GM19452 (cell line): Measurements from ENCODE around the gene MYMX.

ENCODE experiments used
- ATAC-seq: cut with Tn5 transposase; IDR thresholded peaks from one replicate; pipeline ENCODE4 v1.9.1; 2021; ENCODE audit not compliant: unreplicated experiment

The MYMX gene

DNA sequence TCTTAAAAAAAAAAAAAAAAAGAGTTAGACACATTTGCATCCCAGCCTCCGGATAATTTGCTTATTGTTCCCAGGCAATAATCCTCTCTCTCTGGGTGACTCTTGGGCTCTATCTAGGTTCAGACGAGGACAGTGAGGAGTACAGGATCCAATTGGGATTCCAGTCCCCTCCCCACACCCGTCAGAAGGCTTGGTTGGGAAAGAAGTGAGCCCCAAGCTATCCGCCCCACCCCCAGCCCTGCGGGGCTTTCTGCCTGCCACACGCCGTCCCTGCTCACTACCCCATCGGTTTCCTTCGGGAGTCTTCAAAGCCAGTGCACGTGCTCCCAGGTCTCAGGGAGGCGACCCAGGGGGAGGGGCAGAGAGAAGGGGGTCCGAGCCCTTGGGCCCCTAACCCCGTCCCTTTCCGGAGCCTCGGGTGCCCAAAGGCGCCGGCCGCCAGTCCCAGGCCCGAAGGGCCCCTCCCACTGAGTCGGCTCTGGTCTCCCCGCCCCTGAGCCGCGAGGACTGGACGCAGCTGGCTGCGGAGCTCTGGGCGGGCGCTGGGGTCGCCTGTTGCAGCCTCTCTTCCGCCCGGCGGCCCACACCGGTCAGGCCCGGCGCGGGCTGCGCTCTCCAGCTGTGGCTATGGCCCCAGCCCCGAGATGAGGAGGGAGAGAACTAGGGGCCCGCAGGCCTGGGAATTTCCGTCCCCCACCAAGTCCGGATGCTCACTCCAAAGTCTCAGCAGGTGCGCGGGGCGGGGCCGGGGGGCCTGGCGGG, 2.5 kb downstream of the MYMX start:
- ATAC-seq, result peak; percentile 52

DNA sequence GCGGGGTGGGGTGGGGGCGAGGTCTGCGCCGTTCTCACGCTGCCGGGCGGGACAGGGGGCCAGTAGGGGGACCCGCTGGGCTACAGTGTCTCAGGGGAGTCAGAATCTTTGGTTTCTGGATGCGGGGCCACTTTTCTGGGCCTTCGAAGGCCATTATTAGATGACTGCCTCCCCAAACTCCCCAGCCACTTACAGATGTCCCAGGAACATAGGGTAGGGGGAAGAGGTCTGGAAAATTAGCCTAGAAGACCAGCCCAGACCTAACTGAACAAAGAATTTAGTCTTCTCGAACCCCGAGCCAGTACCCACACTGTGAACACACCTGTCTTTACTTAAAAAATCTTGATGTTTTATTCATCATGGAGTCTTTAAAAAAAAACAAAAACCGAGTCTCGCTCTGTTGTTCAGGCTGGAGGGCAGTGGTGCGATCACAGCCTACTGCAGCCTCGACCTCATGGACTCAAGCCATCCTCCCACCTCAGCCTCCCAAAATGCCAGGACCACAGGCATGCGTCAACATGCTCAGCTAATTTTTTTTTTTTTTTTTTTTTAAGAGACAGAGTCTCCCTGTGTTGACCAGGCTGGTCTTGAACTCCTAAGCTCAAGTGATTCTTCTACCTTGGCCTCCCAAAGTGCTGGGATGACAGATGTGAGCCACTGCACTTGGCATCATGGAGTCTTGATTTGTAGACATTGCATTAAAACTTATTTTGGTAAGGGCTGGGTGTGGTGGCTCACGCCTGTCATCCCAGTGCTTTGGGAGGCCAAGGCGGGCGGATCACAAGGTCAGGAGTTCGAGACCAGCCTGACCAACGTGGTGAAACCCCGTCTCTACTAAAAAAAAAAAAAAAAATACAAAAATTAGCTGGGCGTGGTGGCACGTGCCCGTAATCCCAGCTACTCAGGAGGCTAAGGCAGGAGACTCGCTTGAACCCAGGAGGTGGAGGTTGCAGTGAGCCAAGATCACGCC, 3.4 kb downstream of the MYMX start:
- ATAC-seq, result no peak

DNA sequence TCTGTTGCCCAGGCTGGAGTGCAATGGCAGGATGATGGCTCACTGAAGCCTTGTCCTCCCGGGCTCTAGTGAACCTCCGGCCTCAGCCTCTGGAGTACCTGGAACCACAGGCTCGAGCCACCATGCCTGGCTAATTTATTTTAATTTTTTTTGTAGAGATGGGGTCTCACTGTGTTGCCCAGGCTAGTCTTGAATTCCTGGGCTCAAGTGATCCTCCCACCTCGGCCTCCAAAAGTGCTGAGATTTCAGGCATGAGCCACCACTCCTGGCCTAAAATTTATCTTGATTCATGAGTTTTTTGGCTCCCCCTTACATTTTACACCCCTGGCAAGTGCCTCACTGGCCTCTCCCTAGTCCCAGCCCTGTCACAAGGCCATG, 4.2 kb downstream of the MYMX start:
- ATAC-seq, result no peak

DNA sequence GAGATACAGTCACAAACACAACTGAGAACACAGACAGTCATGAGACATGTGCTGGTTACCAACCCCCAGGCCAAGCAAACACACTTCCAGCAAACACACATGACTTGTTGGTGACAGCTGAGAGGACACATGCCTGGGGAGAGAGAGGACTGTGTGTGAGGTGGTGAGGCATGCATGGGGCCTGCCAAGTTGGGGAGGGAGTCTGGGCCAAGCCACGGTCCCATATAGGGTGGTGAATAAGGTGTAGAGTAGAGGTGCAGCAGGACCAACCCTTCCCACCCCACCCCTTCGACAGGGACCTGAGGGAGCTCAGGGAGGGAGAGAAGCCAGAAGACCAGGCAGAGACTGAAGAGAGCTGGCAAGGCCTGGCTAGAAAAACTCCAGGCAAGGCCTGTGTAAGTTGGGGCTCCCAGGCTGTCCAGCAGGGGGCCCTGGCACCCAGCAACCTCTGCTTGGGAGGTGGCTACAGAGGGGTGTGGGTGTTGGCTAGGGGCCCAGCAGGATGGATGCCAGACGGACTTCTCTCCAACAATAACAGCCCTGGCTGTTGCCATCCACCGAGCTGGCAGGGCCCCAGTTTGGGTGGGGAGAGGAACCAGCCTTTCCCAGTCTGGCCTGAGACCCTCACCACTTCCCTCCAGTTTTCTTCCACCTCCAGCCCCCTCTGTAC, 4.7 kb downstream of the MYMX start:
- no peak for ATAC-seq

DNA sequence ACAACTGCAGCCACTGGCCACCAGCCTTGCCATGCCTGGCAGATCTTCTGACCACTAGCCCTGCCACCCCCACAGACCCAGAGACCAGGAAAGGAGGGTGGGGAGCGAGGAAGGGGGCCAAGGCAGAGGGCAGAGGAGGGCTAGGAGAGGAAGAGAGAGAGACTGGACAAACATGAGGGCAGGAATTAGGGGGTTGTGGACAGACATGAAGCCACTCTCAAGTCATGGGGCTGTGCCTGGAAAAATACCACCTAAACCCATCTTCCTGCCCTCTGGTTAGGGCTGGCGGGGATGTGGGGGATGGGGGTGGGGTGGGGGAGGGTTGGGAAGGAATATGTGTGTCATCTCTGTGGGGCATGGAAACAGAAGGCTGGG, 5.2 kb downstream of the MYMX start:
- no peak for ATAC-seq

DNA sequence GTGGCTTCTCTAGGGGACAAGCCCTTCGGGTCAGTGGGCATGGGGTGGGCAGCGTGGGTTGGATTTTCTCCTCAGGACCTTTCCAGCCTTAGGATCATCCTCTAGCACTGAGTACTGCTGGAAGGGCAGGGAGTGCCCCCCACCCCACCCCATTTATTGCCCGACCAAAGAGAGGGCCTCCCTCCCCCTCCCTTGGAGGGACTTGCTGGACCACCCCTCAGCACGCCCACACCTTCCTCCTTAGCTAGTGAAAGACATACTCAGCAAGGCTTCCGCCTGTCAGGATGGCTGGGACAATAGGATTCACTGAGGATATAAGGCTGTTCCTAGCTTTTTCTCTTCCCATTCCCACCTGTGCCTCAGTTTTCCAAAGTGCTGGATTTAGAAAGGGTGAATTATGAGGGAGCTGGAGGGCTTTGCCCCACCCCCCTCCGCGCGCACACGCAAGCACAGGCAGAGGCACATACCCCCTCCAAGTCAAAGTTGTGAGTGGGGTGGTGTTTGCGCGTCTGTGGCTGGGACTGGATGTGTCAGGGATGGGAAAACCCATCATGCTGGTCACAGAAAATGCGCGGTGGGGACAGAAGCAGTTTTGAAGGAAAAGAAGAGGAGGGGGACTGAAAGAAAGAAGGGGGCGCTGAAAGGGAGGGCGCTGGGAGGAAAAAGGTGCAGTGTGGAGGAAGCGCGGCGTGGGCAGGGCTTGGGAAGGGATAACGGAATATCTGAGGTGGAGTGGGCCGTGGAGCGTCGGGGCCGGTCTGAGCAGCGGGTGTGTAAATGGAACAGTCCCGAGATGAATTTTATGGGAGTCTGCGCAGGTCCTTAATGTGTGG, 6.0 kb downstream of the MYMX start:
- no peak for ATAC-seq

DNA sequence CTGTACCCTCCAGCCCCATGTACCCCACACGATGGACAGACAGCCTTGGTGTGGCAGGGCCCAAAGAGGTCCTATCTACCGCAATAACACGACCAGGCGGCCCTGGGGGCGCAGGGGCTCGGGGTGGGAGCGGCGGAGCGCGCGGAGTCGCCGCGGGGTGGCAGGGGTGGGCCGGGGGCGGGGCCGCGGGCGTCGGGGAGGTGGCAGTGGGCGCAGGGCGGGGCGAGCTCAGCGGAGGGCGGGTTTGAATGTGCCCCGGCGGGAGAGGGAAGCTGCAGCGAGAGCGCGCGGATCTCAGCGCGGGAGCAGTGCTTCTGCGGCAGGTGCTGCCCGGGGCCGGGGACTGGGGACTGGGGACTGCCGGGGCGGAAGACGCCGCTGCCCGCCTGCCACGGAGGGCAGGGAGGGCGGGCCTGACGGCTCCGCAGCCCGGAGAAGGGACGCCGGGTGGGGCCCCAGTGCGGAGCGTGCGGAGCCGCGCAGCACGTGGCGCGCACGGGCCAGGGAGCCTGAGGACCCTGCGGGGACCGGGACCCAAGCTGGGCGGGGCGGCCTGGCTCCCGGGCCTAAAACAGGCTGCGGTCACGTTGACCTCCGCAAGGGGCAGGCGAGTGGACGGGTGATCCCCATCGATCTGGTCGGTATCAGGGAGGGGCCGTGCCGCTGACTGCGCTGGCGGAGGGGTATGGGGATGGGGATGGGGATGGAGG, 6.7 kb downstream of the MYMX start, which contains the start of gene SLC29A1:
Gene SLC29A1, plus strand, starts transcription at position 277 of the 710 bp plus-strand sequence. CDS start 3,719 bp downstream, outside the sequence.
- peak; percentile 48 for ATAC-seq

DNA sequence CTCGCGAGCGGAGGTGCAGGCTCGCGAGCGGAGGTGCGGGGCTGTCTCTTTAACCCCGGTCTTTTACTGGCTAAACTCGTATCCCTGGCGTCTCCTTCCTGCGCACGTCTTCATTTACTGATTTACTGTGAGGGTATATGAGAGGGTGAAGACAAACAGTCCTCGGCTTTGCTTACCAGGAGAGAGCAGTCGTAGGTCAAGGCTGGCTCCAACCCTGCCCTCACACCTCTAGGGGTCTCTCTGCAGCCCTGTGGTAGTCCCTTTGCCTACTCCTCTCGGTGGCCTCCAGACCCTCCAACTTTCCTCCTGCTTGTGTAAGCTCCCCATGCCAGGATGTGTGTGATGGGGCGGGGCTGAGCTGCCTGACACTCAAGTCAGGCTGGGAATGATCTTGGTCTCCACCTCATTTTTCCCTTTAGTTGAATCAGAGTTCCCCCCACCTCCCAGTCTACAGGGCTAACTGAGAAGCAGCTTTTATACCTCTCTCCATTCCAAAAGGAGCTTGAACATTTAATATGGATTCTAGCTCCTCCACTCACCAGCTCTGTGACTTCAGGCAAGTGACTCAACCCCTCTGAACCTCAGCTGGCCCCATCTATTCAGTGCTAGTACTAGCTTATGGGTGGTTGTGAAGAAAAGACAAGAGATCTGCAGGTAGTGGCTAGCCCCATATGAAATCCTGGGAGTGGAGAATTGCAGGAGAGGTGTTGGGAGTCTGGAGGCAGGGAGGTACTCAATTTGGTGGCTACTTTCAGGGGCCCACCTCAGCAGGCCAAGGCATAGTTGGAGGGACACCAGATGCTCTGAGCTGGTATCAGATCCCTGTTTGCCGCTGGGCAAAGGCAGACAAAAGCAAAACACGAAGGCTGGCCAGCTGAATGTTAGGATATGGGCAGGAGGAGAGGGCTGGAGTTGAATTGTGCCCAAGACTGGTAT, 7.6 kb downstream of the MYMX start:
- ATAC-seq, result no peak

DNA sequence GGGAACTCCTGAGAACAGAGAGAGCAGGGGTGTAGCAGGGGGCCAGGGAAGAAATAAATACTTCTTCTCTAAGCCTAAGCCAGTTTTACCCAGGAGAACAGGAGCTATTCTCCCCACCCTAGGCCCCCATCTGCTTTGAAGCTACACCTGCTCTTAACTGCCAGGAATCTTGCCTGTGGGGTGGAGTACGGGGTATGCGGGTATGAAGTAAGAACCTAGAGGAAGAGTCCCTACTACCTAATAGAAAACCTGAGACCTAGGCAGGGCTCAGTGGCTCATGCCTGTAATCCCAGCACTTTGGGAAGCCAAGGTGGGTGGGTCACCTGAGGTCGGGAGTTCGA, 8.2 kb downstream of the MYMX start:
- ATAC-seq, result no peak

DNA sequence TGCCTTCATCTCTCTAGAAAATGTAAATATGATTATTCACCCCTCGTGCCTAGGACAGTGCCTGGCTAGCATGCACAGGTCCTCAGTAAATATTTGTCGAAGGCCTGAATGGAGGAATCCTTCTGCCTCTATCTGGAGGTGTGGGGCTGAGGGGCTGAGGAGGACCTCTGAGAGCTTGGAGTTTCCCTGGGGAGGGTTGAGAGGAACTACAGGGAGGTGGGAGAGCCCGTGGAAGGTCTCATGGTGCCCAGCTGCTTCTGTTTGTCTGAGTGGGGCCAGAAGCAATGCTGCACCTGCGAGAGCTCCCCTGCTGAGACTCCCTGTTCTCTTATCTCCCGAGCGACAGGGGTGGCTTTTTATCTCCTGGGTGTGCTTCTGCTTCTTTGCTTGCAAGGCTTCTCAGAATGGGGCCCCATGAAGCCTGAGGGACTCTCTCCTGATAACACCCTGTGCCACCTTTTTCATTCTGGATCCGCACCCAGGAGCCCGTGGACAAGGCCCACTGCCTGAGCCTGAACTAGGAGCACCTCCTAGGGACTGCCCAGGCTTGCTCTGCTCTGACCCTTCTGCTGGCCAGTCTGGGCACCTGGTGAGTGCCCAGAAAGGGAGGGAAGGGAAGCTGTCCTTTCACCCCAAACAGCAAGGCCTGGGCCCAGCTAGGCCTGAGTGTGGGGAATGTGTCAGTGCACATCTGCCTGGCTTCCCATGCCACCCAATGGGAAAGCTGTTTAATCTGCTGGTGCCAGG, 9.0 kb downstream of the MYMX start:
- ATAC-seq, result no peak

DNA sequence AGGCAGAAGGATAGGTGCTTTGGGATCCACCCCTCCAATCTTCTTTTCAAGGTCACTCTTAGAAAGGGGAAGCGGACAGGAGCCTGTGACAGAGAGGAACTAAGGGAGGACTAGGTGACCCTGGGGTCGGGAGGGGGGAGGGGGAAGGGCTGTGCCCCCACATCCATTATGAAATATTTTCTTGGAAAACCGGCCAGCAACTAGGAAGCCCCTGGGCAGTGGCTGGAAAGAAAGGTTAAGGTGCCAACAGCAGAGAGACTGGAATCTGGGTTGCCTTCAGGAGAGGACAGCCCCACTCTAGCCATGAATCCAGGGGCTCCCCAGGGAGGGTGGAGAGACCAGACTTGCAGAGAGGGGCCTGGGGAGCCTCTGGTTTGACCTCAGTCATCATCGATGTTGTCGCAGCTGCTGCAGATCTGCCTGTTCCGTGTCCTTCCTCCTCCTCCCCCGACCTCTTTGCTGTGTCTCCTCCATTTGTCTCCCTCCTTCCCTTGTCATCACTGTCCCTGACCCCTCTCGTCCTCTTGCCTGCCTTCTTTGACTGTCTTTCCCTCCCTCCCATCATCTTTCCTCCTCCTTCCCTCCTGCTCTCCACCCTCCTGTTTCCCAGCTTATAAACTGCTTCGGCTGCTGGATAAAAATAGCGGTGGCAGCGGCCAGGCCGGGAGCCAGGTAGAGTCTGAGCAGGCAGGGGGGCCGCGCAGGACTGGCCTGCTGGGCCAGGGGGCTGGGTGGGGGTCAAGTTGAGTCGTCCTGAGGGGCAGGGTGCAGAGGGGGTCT, 9.8 kb downstream of the MYMX start:
- ATAC-seq, result no peak

DNA sequence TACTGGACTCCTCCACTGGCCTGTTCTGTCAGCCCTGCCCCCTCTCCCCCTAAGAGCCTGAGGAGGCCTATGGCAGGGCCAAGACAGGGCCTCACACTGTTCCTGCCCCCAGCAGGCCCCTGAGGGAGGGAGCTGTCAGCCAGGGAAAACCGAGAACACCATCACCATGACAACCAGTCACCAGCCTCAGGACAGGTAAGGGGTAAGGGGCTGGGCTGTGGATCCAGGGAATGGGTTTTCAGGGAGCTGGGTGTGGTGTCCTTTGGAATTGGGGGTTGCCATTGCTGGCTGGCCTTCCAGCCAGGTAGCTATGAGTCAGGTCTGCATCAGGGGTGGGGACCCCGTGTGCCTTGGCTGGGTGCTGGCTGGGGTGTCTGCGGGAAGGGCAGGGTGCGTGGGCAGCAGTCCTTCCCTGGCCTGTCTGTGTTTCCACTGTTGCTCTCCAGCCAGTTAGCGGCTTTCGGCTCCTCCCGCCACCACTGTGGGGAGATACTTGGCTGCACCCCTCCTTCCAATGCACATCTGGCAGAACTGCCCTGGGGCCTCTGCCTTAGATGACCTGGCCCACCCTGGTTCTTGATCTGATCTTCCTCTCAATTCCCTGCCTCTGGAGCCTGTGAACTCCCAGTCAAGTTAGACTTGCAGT, 10.5 kb downstream of the MYMX start:
- ATAC-seq, result no peak

DNA sequence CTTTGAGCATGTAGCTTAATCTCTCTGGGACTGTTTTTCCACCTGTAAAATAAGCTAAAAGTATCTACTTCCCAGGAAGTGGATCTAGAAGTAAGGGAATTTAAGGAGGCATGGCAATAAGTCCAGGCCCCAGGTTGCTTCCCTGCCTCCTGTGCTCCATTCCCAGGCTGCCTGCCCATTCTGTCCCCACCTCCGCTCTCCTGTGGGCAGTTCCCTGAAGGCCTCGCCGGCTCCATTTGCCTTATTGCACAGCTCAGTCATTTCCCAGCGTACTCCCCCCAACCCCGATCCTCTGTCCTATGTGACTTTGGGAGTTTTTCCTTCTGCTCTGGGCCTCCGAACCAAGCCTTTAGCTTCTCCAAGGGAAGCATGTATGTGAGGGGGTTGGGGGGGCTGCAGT, 11.3 kb downstream of the MYMX start:
- ATAC-seq, result no peak

DNA sequence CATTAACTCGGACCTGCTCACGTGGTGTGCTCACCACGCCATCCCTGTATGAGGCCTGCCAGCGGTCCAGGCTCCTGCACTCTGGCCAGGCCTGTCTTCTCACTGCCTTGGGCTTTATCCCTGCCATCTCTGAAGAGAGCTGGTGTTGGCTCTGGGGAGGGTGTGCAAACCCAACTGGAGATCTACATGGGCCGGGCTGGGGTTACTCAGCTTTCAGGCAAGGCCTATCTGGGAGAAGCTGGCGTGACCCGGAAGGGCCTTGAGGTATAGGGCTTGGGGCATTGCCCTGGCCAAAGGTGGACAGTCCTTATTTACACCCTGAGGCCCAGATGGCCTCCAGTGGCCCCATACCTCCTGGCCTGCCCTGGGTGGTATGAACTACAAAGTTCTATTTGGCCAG, 11.7 kb downstream of the MYMX start:
- ATAC-seq, result no peak

DNA sequence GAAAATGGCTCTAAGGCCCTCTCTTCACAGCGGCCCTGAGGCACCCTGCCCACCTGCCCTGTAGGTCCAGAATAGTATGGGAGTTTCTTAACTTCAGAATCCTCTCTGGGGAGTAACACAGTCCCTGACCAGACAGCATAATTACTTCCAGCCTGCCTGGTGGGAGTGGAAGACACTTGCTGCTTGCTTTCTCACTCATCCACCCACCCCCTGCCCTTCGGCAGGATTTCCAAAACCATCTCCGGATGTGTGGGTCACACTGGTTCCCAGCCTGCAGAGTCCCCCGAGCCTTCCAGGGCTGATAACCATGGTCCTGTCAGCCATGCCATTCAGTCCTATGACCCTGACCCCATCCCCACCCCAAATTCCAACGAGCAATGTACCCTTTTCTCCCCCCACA, 12.1 kb downstream of the MYMX start:
- ATAC-seq, result no peak

DNA sequence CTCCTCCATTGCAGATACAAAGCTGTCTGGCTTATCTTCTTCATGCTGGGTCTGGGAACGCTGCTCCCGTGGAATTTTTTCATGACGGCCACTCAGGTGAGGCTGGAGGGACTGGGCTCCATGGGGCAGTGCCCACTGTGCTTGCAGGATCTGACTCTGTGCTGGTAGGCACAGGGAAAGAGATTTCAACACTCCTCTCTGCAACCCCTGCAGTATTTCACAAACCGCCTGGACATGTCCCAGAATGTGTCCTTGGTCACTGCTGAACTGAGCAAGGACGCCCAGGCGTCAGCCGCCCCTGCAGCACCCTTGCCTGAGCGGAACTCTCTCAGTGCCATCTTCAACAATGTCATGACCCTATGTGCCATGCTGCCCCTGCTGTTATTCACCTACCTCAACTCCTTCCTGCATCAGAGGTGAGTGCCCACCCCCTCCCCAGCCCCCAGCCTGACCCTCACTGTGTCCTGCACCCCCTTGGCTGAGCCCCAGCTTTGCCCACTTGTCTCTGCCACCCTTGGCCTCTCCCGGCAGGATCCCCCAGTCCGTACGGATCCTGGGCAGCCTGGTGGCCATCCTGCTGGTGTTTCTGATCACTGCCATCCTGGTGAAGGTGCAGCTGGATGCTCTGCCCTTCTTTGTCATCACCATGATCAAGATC, 12.8 kb downstream of the MYMX start:
- no peak for ATAC-seq
